Stimulated activated CD8-positive, alpha-beta memory T cell treated with anti-CD3 and anti-CD28 coated beads, Interleukin-4, amount 100 ng/mL, for 4 hours (primary cell): ENCODE data around the gene PVR.
"Not testable (repeated sequence)": the region's sequence is repeated elsewhere in the genome, so short reads cannot be mapped to it uniquely, and the experiment has no call there.

ENCODE experiments used
- DNase-seq, 2 donors: peaks; one replicate each; pipeline ENCODE4 v3.0.0-alpha.2; 2020; ENCODE audit warnings: low read depth in 2 of 2, low spot score in 1 of 2

Gene PVR

GRCh38 chr19:44645407-44646048, 1.8 kb downstream of the PVR start:
- DNase-seq: no peak

- no peak for DNase-seq
Measured at GRCh38 chr19:44646049-44646416, 2.3 kb downstream of the PVR start.

GRCh38 chr19:44647144-44647543, 3.4 kb downstream of the PVR start:
- DNase-seq: no peak

- DNase-seq: no peak
Measured at GRCh38 chr19:44648631-44649251, 5.0 kb downstream of the PVR start.

GRCh38 chr19:44649578-44650145, 6.0 kb downstream of the PVR start:
- no peak for DNase-seq

GRCh38 chr19:44653343-44653742, 9.6 kb downstream of the PVR start:
- DNase-seq: no peak

GRCh38 chr19:44653977-44654774, 10.5 kb downstream of the PVR start:
- peak; percentile 15 to 40 for DNase-seq

- peak; percentile 40 to 57 for DNase-seq
Measured at GRCh38 chr19:44657211-44657921, 13.7 kb downstream of the PVR start.

GRCh38 chr19:44658069-44658733, 14.5 kb downstream of the PVR start:
- no peak for DNase-seq

- DNase-seq: no peak
Measured at GRCh38 chr19:44660081-44660480, 16.4 kb downstream of the PVR start.

- DNase-seq: no peak
Measured at GRCh38 chr19:44661205-44661604, 17.5 kb downstream of the PVR start.

GRCh38 chr19:44661904-44662303, 18.2 kb downstream of the PVR start:
- DNase-seq: no peak

- DNase-seq: no peak
Measured at GRCh38 chr19:44662691-44663385, 19.1 kb downstream of the PVR start.

GRCh38 chr19:44663996-44664395, 20.3 kb downstream of the PVR start:
- no peak for DNase-seq

GRCh38 chr19:44664976-44665375, 21.3 kb downstream of the PVR start:
- no peak for DNase-seq

- DNase-seq: no peak
Measured at GRCh38 chr19:44666852-44667556, 23.3 kb downstream of the PVR start.

- DNase-seq: no peak
Measured at GRCh38 chr19:44668985-44669764, 25.5 kb downstream of the PVR start.

GRCh38 chr19:44670027-44670426, 26.3 kb downstream of the PVR start:
- DNase-seq: not testable (repeated sequence)

- no peak for DNase-seq
Measured at GRCh38 chr19:44671400-44671799, 27.7 kb downstream of the PVR start, which contains the start of gene CEACAM19. CEACAM19 (plus strand) TSS chr19:44671482; CDS start chr19:44671932, 450 bp downstream.
